Keratinocyte (primary cell): ENCODE measurements around the gene PEPD.

Experiments
- CTCF ChIP-seq, 3 experiments: IDR thresholded peaks in 1 of 3; conservative IDR thresholded peaks in 1 of 3; optimal IDR thresholded peaks in 1 of 3; 2 replicates in 2 of 3; 3 replicates in 1 of 3; pipeline versions ENCODE3 to v1.5.1; 2011; ENCODE audit warnings: low read length in 3 of 3, mild to moderate bottlenecking in 3 of 3, moderate library complexity in 2 of 3, control low read depth in 1 of 3, inconsistent platforms in 1 of 3; ENCODE audit not compliant: insufficient read depth in 2 of 3; ENCODE audit errors: extremely low read depth in 1 of 3
- EZH2 ChIP-seq: IDR thresholded peaks from one replicate; pipeline ENCODE4 v1.6.1; 2012; ENCODE audit warnings: inconsistent platforms, mild to moderate bottlenecking, low read length, moderate library complexity

GRCh38 chr19:33408538-33409434, 112.8 kb downstream of the PEPD start:
- no peak for TF ChIP-seq EZH2
- no peak for TF ChIP-seq CTCF (optimal IDR thresholded peaks at IDR 0.05 in 1 of 3, IDR thresholded peaks at IDR 0.05 in 1 of 3, conservative IDR thresholded peaks at IDR 0.05 in 1 of 3; ENCODE audit: extremely low read depth in 1 of 3, insufficient read depth in 2 of 3, low read length in 3 of 3)
